ENCODE results near the gene SLBP. TPM values are rescaled to one million over a fixed set of nuclear protein-coding genes. Genes with fewer than 3 reads are reported as not detected.

Gene SLBP
- total and polyA plus RNA-seq, 2 donors (not counting 1 experiment from before 2014, with no cell fraction given): 49.7 to 108 TPM

- H3K79me2 ChIP-seq (ENCODE audit: control insufficient read depth, insufficient read depth, low read length): no peaks in the 10 kb centered on the region
- DNase-seq (ENCODE audit: low read depth in 2 of 2): no peak
- peaks cover 2% of the 10 kb centered on the region for H4K20me1 ChIP-seq (ENCODE audit: control insufficient read depth, extremely low read depth, insufficient read depth, low read length)
- TF ChIP-seq CTCF (conservative IDR thresholded peaks at IDR 0.05 in 1 of 2, IDR thresholded peaks at IDR 0.05 in 1 of 2; ENCODE audit: low read depth in 1 of 2, low read length in 2 of 2) (no peak), EZH2 (IDR thresholded peaks at IDR 0.05; ENCODE audit: low read length, missing control alignments) (no peak)
- H3K36me3 ChIP-seq (ENCODE audit: control insufficient read depth, insufficient read depth, low read length): peaks cover 7% of the 10 kb centered on the region
- no peak overlapping the region for H3K4me2 ChIP-seq (ENCODE audit: extremely low read depth, insufficient read depth, low read length)
- H3K9ac ChIP-seq (ENCODE audit: insufficient read depth, low read length): no peak overlapping the region
- H3K4me3 ChIP-seq (replicated peaks in 1 of 4; ENCODE audit: control extremely low read depth in 1 of 4, insufficient read depth in 1 of 4, low read depth in 3 of 4, low read length in 4 of 4): no peak overlapping the region
- no peak overlapping the region for H2AFZ ChIP-seq (ENCODE audit: low read length)
- no peaks in the 10 kb centered on the region for H3K27me3 ChIP-seq (ENCODE audit: control insufficient read depth, insufficient read depth, low read length)
- H3K27ac ChIP-seq (ENCODE audit: insufficient read depth, low read length): no peak overlapping the region
- H3K9me3 ChIP-seq (ENCODE audit: control insufficient read depth, insufficient read depth, low read depth, low read length): no peaks in the 10 kb centered on the region
- no peaks in the 10 kb centered on the region for H3K4me1 ChIP-seq (ENCODE audit: control insufficient read depth, extremely low read depth, insufficient read depth, low read length)
Observed at GRCh38 chr4:1749370-1749769, 37.3 kb upstream of the SLBP start.

GRCh38 chr4:1748465-1748995 lies 36.4 kb upstream of the SLBP start:
- H3K9me3 ChIP-seq (ENCODE audit: control insufficient read depth, insufficient read depth, low read depth, low read length): no peaks in the 10 kb centered on the region
- H3K4me1 ChIP-seq (ENCODE audit: control insufficient read depth, extremely low read depth, insufficient read depth, low read length): no peaks in the 10 kb centered on the region
- DNase-seq (ENCODE audit: low read depth in 2 of 2): peak; percentile 37 to 55
- H3K4me3 ChIP-seq (replicated peaks in 1 of 4; ENCODE audit: control extremely low read depth in 1 of 4, insufficient read depth in 1 of 4, low read depth in 3 of 4, low read length in 4 of 4): no peak overlapping the region
- H2AFZ ChIP-seq (ENCODE audit: low read length): no peak overlapping the region
- H3K27me3 ChIP-seq (ENCODE audit: control insufficient read depth, insufficient read depth, low read length): no peaks in the 10 kb centered on the region
- no peaks in the 10 kb centered on the region for H3K79me2 ChIP-seq (ENCODE audit: control insufficient read depth, insufficient read depth, low read length)
- TF ChIP-seq CTCF (conservative IDR thresholded peaks at IDR 0.05 in 1 of 2, IDR thresholded peaks at IDR 0.05 in 1 of 2; ENCODE audit: low read depth in 1 of 2, low read length in 2 of 2) (peak; percentile 57 to 68), EZH2 (IDR thresholded peaks at IDR 0.05; ENCODE audit: low read length, missing control alignments) (no peak)
- peaks cover 7% of the 10 kb centered on the region for H3K36me3 ChIP-seq (ENCODE audit: control insufficient read depth, insufficient read depth, low read length)
- H3K9ac ChIP-seq (ENCODE audit: insufficient read depth, low read length): no peak overlapping the region
- peaks cover 2% of the 10 kb centered on the region for H4K20me1 ChIP-seq (ENCODE audit: control insufficient read depth, extremely low read depth, insufficient read depth, low read length)
- no peak overlapping the region for H3K4me2 ChIP-seq (ENCODE audit: extremely low read depth, insufficient read depth, low read length)
- H3K27ac ChIP-seq (ENCODE audit: insufficient read depth, low read length): no peak overlapping the region

- TF ChIP-seq EZH2 (IDR thresholded peaks at IDR 0.05; ENCODE audit: low read length, missing control alignments): no peak
- no peak for TF ChIP-seq CTCF (conservative IDR thresholded peaks at IDR 0.05 in 1 of 2, IDR thresholded peaks at IDR 0.05 in 1 of 2; ENCODE audit: low read depth in 1 of 2, low read length in 2 of 2)
- Histone ChIP-seq H3K36me3 (ENCODE audit: control insufficient read depth, insufficient read depth, low read length) (peaks cover 7% of the 10 kb centered on the region), H3K9me3 (ENCODE audit: control insufficient read depth, insufficient read depth, low read depth, low read length) (no peaks in the 10 kb centered on the region), H3K4me3 (replicated peaks in 1 of 4; ENCODE audit: control extremely low read depth in 1 of 4, insufficient read depth in 1 of 4, low read depth in 3 of 4, low read length in 4 of 4) (no peak overlapping the region), H3K4me1 (ENCODE audit: control insufficient read depth, extremely low read depth, insufficient read depth, low read length) (no peaks in the 10 kb centered on the region), H3K27ac (ENCODE audit: insufficient read depth, low read length) (no peak overlapping the region), H2AFZ (ENCODE audit: low read length) (no peak overlapping the region), H3K4me2 (ENCODE audit: extremely low read depth, insufficient read depth, low read length) (no peak overlapping the region), H4K20me1 (ENCODE audit: control insufficient read depth, extremely low read depth, insufficient read depth, low read length) (peaks cover 2% of the 10 kb centered on the region), H3K27me3 (ENCODE audit: control insufficient read depth, insufficient read depth, low read length) (no peaks in the 10 kb centered on the region), H3K9ac (ENCODE audit: insufficient read depth, low read length) (no peak overlapping the region), H3K79me2 (ENCODE audit: control insufficient read depth, insufficient read depth, low read length) (no peaks in the 10 kb centered on the region)
- DNase-seq (ENCODE audit: low read depth in 2 of 2): no peak
Observed at GRCh38 chr4:1747603-1747967, 35.5 kb upstream of the SLBP start.

Measured in fibroblast of lung (primary cell).